A673 (cell line): ENCODE results near the gene FAAP20. TPM values are rescaled to one million over a fixed set of nuclear protein-coding genes. Genes with fewer than 3 reads are reported as not detected.

Experiments
- BruUV-seq: library from RNA; stranded (reverse); fragments of 400-500 nt; replicated peaks from 2 replicates; lab custom pipeline; 2021; lab: Mats Ljungman, UMichigan
- CTCF ChIA-PET: fragments of 300-600 bp; sonication (Branson Sonifier 250); formaldehyde crosslinking; loops from one replicate; lab custom pipeline; 2022; ENCODE audit warnings: antibody characterized with exemption; lab: Charles Lee
- POLR2A ChIA-PET: fragments of 300-600 bp; sonication (Branson Sonifier 250); formaldehyde crosslinking; loops from one replicate; lab custom pipeline; 2022; ENCODE audit warnings: antibody characterized with exemption; ENCODE audit not compliant: low non-redundant PET; lab: Charles Lee
- DNase-seq: peaks from one replicate; pipeline ENCODE4 v3.0.0-alpha.2; 2015; ENCODE audit warnings: low spot score
- H3K27ac ChIP-seq: fragments of 200-600 bp; sonication (generic); 2 replicates; pipeline ENCODE4 v1.5.1; 2016; ENCODE audit warnings: mixed run types, low read depth, mild to moderate bottlenecking, mixed read lengths, antibody characterized with exemption, low read length; ENCODE audit not compliant: poor library complexity, severe bottlenecking
- H3K27me3 ChIP-seq: fragments of 200-600 bp; sonication (generic); replicated peaks from 2 replicates; pipeline ENCODE4 v1.6.1; 2017; ENCODE audit warnings: mixed run types, low read depth, mild to moderate bottlenecking, mixed read lengths, antibody characterized with exemption, low read length; ENCODE audit not compliant: insufficient read depth, poor library complexity
- H3K36me3 ChIP-seq: fragments of 200-600 bp; sonication (generic); 2 replicates; pipeline ENCODE4 v1.6.1; 2016; ENCODE audit warnings: mixed run types, mild to moderate bottlenecking, mixed read lengths, antibody characterized with exemption, low read length; ENCODE audit not compliant: insufficient read depth, poor library complexity, severe bottlenecking
- H3K4me1 ChIP-seq: fragments of 200-600 bp; sonication (generic); 2 replicates; pipeline ENCODE4 v1.6.1; 2017; ENCODE audit warnings: mixed run types, mild to moderate bottlenecking, mixed read lengths, antibody characterized with exemption, low read length; ENCODE audit not compliant: insufficient read depth, poor library complexity, severe bottlenecking
- H3K4me3 ChIP-seq: fragments of 200-600 bp; sonication (generic); 2 replicates; pipeline ENCODE4 v1.5.1; 2016; ENCODE audit warnings: low read depth, mixed run types, mild to moderate bottlenecking, mixed read lengths, low read length; ENCODE audit not compliant: poor library complexity, severe bottlenecking
- H3K9me3 ChIP-seq: fragments of 200-600 bp; sonication (generic); 2 replicates; pipeline ENCODE4 v1.6.1; 2016; ENCODE audit warnings: mixed run types, low read depth, mild to moderate bottlenecking, mixed read lengths, antibody characterized with exemption, low read length; ENCODE audit not compliant: poor library complexity, severe bottlenecking
- CTCF ChIP-seq: fragments of 300-800, 200-600 bp; sonication (generic); conservative IDR thresholded peaks from 2 replicates; pipeline ENCODE4 v1.5.1; 2017; ENCODE audit warnings: low read depth, mild to moderate bottlenecking, antibody characterized with exemption, low read length, moderate library complexity, mixed read lengths
- EZH2 ChIP-seq: fragments of 200-600 bp; sonication (generic); IDR thresholded peaks from 2 replicates; pipeline ENCODE4 v1.6.1; 2017; ENCODE audit warnings: borderline replicate concordance, low read depth, mild to moderate bottlenecking, mixed read lengths, antibody characterized with exemption, low read length; ENCODE audit not compliant: poor library complexity, severe bottlenecking
- intact Hi-C: fragments of 100-400 bp; cut with micrococcal nuclease; formaldehyde crosslinking; loops from one replicate; pipeline ENCODE4 v1.10.0; 2022; ENCODE audit not compliant: unreplicated experiment
- total RNA-seq: library from RNA; stranded (reverse); gene quantifications from 2 replicates; pipeline ENCODE4 v1.2.3, GENCODE V29; 2021

FAAP20 gene
- total RNA-seq, 1 experiment from 2014 or later: 114 TPM

GRCh38 chr1:2166695-2167094, 27.9 kb downstream of the FAAP20 start:
- POLR2A ChIA-PET: no interaction called here

GRCh38 chr1:2166254-2166653, 28.3 kb downstream of the FAAP20 start:
- CTCF ChIA-PET: no interaction called here

More at GRCh38 chr1:2166695-2167094, 27.9 kb downstream of the FAAP20 start:
- H3K27ac ChIP-seq: no peak overlapping the region
- H3K4me1 ChIP-seq: no peaks in the 10 kb centered on the region
- CTCF ChIA-PET: interaction anchor here (0.7 kb wide), 1 partner anchor 17 kb away, joined by 3 read pairs; no protein-coding TSS in a partner anchor
- intact Hi-C loops: no loop called here
- TF ChIP-seq CTCF (no peak), EZH2 (no peak)
- BruUV-seq: no TSS peak
- no peak overlapping the region for H3K4me3 ChIP-seq
- no peaks in the 10 kb centered on the region for H3K36me3 ChIP-seq
- no peak for DNase-seq
- H3K9me3 ChIP-seq: no peaks in the 10 kb centered on the region
- H3K27me3 ChIP-seq: no peaks in the 10 kb centered on the region

GRCh38 chr1:2165646-2166045, 28.9 kb downstream of the FAAP20 start:
- ChIA-PET POLR2A (no interaction called here), CTCF (no interaction called here)
- Histone ChIP-seq H3K36me3 (no peaks in the 10 kb centered on the region), H3K9me3 (no peaks in the 10 kb centered on the region), H3K4me3 (no peak overlapping the region), H3K27ac (no peak overlapping the region), H3K4me1 (no peaks in the 10 kb centered on the region), H3K27me3 (no peaks in the 10 kb centered on the region)
- intact Hi-C loops: no loop called here
- TF ChIP-seq EZH2: no peak
- no peak for TF ChIP-seq CTCF
- DNase-seq: no peak
- no TSS peak for BruUV-seq

More at GRCh38 chr1:2166254-2166653, 28.3 kb downstream of the FAAP20 start:
- Histone ChIP-seq H3K4me1 (no peaks in the 10 kb centered on the region), H3K4me3 (no peak overlapping the region), H3K27me3 (no peaks in the 10 kb centered on the region), H3K36me3 (no peaks in the 10 kb centered on the region), H3K27ac (no peak overlapping the region), H3K9me3 (no peaks in the 10 kb centered on the region)
- no TSS peak for BruUV-seq
- DNase-seq: no peak
- TF ChIP-seq EZH2 (no peak), CTCF (no peak)
- POLR2A ChIA-PET: no interaction called here
- intact Hi-C loops: no loop called here
